GM12875 (cell line): ENCODE measurements around the gene NOL12.

ENCODE experiments used
- H3K4me3 ChIP-seq: one replicate; pipeline ENCODE4 v1.5.1; 2011; ENCODE audit warnings: low read depth, low read length, control low read depth
- CTCF ChIP-seq: IDR thresholded peaks from 2 replicates; pipeline ENCODE4 v1.5.1; 2011; ENCODE audit warnings: low read depth, mild to moderate bottlenecking, control low read depth, inconsistent platforms, low read length, moderate library complexity, borderline replicate concordance; ENCODE audit not compliant: insufficient read depth

The NOL12 gene

GRCh38 chr22:37732699-37733607, 46.8 kb downstream of the NOL12 start:
- no peak for TF ChIP-seq CTCF
- no peak overlapping the region for H3K4me3 ChIP-seq

- no peak overlapping the region for H3K4me3 ChIP-seq
- no peak for TF ChIP-seq CTCF
Measured at GRCh38 chr22:37733625-37734401, 47.7 kb downstream of the NOL12 start.

- TF ChIP-seq CTCF, result no peak
- no peak overlapping the region for H3K4me3 ChIP-seq
Measured at GRCh38 chr22:37734402-37734700, 48.2 kb downstream of the NOL12 start.

- H3K4me3 ChIP-seq, result no peak overlapping the region
- no peak for TF ChIP-seq CTCF
Measured at GRCh38 chr22:37734964-37735451, 48.9 kb downstream of the NOL12 start.

- no peak for TF ChIP-seq CTCF
- H3K4me3 ChIP-seq, result no peak overlapping the region
Measured at GRCh38 chr22:37739035-37739434, 52.9 kb downstream of the NOL12 start.

- TF ChIP-seq CTCF, result no peak
- H3K4me3 ChIP-seq, result no peak overlapping the region
Measured at GRCh38 chr22:37739611-37740049, 53.5 kb downstream of the NOL12 start.
